ENCODE data around the gene TNS1.

- TF ChIP-seq CTCF (IDR thresholded peaks at IDR 0.05), result no peak
- TF ChIP-seq CHD2 (IDR thresholded peaks at IDR 0.05; ENCODE audit: low read length, partially characterized antibody), result no peak
- TF ChIP-seq RXRA (IDR thresholded peaks at IDR 0.05; ENCODE audit: borderline replicate concordance, low read depth), result no peak
- no peak for TF ChIP-seq YY1 (IDR thresholded peaks at IDR 0.05; ENCODE audit: low read depth)
- no peak for TF ChIP-seq MXI1 (IDR thresholded peaks at IDR 0.05; ENCODE audit: low read depth, low read length)
- TF ChIP-seq POLR2AphosphoS5 (IDR thresholded peaks at IDR 0.05; ENCODE audit: low read depth, low read length), result no peak
- no peak for TF ChIP-seq EZH2phosphoT487 (IDR thresholded peaks at IDR 0.05; ENCODE audit: borderline replicate concordance, low read depth)
- TF ChIP-seq RFX5 (IDR thresholded peaks at IDR 0.05; ENCODE audit: low read length), result no peak
- no peak for TF ChIP-seq MAX (IDR thresholded peaks at IDR 0.05; ENCODE audit: low read depth)
- no peak for TF ChIP-seq TEAD4 (IDR thresholded peaks at IDR 0.05; ENCODE audit: borderline replicate concordance, insufficient read depth)
- TF ChIP-seq FOXJ3 (CRISPR knock-in tag; IDR thresholded peaks at IDR 0.05), result no peak
- no peak for TF ChIP-seq PBX3 (IDR thresholded peaks at IDR 0.05)
Observed at GRCh38 chr2:217941886-217942728, 60.7 kb downstream of the TNS1 start.
